Activated CD4-positive, alpha-beta T cell treated with anti-CD3 and anti-CD28 coated beads, Interleukin-2, amount 50 U/mL, for 4 hours (primary cell): ENCODE results near the gene MMP24OS.
A peak's percentile ranks its signal among the peaks of the same experiment; 100 is the strongest.
"Not testable (repeated sequence)": the region's sequence is repeated elsewhere in the genome, so short reads cannot be mapped to it uniquely, and the experiment has no call there.

ENCODE experiments used
- DNase-seq, 2 experiments: peaks; one replicate each; pipeline ENCODE4 v3.0.0-alpha.2; 2020

Gene MMP24OS

DNA sequence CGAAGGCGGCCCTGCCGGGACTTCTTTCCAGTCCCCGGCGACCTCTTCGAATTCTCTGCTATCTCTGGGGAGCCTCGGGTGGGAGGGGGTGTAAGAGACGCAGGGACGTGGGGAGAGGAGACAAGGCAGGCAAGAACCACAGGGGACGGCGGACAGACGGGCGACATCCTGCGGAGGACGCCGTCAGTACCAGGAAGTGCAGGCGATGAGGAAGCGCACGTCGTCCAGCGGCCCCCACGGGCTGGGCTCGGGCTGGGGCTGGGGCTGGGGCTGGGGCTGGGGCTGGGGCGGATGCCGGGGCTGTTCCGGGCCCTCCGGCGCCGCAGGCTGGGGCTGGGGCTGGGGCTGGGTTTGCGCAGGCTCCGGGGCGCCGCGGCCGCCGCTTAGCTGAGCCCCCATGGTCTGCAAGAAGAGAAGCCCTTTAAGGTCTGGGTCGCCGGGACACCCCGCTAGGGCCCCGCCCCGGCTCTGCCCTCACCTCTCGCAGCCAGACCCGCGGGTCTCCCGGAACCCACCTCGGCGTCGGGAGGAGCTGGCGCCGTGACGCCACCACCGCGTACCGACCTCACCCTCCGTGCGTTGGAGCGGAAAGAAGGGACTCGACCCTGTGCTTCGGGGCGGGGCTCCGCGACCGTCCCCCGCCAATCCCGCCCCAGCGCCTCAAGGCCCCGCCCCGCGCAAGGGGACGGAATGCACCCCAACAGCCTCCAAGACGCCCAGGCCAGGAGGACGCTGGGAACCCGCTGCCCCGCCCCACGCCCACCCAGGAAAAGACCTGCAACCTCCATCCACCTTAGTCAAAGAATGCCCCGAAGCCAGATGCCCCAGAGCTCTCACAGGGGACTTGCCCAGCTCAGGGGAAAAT is at the start of gene MMP24OS:
Gene MMP24OS, minus strand, starts transcription at position 592 of the 865 bp plus-strand sequence. Its CDS starts 193 bp downstream, at position 399.
- peak; percentile 81 to 82 for DNase-seq

DNA sequence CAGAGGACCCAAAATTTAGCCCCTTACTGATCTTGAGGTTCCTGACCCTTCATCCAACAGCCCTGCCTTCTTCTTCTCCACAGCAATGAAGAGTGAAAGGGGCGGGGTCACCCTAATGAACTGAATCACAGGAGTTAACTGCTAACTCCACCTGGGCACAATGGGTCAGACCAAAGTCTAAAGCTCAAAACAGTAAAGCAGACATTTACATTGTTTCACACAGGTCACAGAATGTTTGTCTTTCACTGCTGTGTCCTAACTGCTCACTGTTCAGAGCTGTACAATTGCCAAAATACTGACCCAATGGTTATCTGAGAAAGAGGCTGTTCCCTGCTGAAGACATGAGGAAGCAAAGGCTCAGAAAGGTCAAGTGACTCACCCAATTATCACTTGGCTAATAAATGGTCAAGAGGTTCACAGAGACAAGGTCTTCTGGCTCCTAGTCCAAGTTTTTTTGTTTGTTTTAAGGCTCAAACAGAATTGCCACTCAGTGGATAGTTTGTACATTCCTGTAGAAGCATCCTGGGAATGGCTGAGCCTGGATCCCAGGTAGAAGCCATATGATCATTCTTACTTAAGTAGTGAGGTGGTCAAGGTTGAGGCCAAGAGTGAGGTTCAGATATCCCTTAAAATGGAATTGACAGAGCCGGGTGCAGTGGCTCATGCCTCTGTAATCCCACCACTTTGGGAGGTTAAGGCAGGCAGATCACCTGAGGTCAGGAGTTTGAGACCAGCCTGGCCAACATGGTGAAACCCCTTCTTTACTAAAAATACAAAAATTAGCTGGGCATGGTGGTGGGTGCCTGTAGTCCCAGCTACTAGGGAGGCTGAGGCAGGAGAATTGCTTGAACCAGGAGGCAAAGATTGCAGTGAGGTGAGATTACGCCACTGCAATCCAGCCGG is 49.4 kb upstream of the MMP24OS start:
- no peak for DNase-seq

DNA sequence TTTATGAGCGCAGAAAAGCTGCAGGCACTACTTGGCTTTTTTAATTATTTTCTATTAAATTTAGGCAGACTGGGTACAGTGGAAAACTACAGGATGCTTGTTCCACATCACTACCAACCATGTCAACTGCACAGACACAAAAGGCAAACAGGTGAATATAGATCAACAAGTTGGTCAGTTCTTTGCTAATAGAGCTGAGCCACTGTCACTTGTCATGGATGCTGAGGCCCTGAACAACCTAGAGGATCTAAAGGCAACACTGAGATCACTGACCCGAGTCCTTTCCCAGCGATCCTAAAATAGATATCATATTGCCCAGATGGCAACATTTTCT is 48.8 kb upstream of the MMP24OS start:
- DNase-seq, result no peak

DNA sequence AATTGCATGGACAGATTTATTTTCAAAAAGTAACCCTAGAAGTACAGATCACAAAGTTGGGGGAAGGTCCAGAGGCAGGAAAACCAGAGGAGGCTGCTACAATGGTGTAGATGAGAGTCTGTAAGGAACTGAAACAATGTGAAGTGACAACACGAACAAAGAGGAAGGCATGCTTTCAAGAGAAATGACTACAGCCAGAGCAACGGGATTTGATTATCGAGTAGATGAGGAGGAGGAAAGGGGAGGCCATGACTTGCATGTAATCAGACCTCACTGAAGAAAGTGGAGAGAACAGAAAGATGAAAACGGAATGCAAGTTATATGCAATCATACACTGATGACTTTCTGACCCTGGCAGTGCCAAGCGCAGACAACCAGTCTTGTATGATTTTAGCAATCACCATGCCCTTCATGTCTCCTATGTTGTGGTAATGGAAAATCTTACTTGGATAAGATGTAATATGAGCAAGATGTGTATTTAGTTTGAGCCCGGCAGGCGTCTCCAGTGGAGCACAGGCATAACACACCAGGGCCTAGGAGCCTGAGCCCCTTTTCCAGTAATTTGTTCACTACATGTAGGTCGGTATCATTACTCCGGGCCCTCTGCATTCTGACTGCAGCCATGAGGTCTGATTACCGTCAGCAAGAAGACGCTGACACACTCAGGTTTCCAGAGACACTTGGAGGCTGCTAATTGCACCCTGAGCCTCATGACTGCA is 48.3 kb upstream of the MMP24OS start:
- DNase-seq, result no peak

DNA sequence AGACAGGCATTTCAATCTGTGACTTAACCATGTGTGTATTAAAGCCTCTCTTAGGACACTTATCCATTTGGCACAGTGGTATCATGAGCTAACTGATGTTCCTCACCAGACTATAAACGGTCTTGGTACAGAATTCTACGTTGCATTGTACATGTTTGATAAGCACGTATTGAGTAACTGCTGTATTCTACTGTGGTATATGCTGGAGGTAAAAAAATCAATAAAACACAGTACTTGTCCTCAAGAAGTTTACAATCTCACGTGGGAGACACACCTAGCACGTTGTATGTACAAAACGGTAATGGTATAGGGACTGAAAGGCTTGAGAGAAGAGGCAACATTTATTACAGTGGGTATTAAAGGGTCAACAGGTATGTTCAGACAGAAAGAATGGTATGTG is 47.5 kb upstream of the MMP24OS start:
- DNase-seq, result no peak

DNA sequence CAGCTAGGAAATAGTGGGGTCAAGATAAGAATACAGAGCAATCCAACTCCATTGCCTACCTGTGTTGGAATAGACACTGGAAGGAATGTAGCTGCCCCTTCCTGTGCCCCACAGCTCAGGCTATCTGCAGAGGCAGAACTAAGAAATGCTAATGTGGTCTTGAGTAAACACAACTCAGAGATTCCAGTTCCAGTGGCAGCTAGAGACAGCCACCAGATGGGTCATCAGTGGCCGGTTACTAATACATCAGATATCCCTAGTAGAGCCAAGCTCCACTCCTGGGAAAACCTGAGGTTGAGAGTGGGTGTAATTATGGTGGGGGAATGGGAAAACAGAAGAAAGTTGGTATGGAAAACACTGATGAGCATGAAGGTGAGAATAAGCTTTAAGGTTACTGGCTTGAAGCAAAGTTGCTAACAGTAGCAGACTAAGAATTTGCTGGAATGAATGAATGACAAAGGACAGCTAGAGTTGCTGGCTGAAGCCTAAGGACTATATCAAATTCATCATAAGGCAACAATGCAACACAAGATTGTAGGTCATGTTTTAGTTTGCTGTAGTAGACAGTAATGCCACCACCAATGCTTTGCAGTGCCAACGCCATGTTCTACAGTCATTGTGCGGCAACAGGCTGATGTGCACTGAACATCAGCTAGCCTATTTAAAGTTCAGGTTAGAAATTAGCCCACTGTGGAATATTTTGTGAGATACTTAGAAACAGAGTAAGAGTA is 42.6 kb upstream of the MMP24OS start:
- DNase-seq, result no peak

DNA sequence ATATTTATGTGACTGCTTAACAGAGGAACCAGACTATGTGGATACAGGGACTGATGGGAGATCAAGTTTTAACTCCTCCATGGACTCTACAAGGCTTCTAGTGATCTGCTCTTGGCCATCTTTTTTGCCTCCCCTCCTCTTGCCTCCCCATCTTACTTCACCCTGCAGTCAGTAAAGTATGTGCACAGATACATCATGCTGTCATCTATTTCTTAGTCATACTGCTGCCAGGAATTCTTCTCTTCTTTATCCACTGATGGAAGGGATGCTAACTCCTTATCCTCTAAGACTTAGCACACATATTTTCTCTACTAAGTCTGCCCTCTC is 41.9 kb upstream of the MMP24OS start:
- no peak for DNase-seq

DNA sequence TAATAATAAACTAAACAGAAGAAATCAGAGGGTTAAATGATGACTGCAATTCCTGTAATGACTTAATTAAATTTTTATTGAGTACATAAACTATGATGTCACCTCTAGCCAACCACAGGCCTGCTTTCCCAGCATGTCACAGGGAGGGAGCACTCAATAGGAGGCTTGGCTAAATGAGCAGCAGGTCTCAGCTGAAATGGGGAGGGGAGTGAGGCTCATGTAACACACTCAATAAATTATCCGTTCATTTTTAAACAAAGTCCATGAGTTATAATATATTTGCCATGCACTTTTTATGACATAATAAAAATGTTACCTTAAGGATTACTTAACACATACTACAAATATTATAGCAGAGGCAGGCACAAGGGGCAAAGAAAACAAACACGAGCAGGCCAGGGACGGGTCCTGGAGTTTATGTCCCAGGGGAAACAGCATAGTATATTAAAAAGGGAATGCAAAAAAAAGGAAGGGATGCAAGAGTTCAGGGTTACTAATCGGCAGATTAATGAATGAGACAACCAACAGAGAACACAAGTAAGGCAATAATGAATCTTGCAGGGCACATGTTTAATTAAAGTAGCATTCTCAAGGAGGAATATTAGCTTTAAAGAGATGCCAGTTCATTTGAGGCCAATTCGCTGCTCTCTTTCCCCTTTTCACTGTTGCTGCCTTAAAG is 41.4 kb upstream of the MMP24OS start:
- no peak for DNase-seq

DNA sequence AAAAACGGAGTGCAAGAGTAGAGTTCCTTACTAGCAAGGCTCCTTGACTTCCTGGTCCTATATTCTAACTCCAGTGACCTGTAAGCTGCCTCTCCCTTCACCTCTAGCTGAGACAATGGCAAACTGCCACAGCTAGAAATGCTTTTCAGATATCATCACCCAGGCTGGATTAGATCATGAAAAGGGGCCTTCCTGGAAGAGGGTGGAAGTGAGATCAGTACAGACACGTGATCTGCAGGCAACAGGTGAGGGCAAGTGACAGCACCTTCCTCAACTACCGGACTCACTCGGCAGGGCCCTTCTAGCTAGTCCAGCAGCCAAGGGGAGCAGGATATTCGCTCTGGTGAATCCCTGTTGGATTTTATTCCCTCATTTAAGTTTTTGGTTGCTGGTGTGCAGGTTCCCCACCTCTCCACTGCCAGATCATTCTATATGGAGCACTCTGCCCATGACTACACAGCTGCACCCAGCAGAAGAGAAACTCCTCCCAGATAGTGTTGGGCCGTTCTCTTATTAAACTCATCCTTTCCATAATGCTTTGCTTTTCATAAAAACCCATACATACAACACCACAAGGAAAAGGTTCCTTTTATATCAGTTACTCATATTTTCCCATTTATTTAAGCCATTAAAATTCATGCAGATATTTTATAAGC is 40.7 kb upstream of the MMP24OS start:
- DNase-seq, result no peak

DNA sequence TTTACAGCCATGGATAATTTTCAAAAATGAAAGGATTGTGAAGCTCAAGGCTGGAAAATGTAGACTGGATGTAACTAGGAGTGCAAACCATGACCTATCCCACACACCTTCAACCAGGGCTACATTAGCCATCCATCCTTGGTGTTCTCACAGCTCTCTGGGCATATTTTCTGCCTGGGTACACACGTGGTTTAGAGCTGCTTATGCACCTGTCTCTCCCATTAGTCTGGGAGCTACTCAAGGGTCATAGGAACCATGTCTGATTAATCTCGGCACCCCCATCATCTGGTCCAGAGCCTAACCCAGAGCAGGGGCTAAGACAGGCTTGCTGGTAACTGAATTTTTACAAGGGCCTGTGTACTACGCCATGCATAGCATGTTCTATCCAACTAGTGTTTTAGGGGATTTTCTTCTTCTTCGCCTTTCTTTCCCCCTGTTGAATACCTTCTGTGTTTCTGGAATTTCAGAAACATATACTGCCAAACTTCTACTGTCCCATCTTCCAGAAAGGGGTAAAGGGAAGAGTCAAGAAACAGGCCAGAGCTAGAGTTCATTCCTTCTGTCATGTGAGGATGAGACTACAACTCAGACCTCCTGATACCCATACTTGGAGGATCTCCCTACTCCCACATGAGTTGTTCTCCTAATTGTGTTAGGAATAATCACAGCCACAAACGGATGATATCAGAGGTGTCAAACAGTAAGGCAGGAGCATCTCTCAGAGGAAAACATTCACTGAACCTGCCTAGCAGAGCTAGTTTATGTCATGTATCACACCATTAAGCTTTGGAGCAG is 39.7 kb upstream of the MMP24OS start:
- DNase-seq, result no peak

DNA sequence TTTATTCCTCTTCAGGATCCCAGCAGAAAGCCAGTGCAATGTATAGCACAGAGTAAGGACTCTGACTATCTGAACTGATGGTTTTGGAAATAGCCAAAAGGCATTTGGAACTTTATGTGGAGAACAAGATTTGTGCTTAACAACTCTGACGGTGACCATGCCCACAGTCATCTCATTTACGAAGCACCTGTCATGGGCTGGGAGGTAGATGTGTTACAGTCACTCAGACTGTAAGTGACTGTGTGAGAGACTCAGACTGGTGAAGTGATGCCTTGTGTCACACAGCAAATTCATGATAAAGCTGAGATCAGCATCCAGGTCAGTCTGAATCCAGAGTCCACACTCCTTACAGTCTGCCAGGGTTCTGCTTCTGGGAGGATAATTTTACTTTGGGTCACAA is 38.2 kb upstream of the MMP24OS start:
- no peak for DNase-seq

DNA sequence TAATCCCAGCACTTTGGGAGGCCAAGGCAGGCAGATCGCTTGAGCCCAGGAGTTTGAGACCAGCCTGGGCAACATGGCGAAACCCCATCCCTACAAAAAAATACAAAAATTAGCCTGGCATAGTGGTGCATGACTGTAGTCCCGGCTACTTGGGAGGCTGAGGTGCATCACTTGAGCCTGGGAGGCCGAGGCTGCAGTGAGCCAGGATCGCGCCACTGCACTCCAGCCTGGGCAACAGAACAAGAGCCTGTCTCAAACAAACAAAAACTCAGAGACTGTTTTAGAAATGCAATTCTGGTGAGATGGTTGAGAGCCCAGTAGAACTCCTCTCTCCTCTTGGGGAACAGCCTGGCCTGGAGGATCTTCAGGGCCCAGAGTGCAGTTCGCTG is 37.7 kb upstream of the MMP24OS start:
- not testable (repeated sequence) for DNase-seq

DNA sequence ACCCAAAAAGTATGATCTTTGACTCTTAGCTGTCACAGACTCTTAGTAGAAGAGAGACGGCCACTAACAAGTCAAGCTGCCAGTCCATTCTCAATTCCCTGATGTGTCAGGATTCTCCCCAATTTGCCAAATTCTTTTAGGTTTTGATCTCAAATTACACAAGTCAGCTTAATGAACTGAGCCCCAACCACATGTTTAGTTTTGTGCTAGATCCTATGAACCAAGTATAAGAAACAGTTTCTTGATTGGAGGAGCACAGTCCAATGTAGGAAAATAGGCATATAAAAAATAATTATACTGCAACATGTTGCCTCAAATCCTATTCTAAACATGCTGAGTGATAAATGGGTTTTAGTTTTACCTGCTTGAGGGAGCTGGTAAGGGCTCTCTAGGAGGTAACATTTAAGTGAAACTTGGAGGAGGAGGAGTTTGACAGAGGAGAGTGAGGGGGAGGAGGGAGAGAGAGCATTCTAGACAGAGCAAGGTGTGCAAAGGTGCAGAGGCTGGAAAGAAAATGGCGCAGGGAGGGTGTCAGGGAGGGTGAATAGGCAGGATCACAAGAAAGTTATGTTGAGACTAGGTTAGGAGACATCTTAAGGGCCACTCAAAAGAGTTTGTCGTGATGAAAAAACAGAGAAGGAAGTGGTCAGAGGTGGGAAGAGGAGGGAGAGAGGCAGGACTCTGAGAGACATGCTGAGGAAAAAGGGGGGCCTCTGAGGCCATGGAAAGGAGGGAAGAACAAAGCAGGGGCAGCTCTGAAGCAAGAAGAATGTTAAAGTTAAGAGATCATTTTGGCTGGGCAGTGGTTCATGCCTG is 37.1 kb upstream of the MMP24OS start:
- DNase-seq, result no peak

DNA sequence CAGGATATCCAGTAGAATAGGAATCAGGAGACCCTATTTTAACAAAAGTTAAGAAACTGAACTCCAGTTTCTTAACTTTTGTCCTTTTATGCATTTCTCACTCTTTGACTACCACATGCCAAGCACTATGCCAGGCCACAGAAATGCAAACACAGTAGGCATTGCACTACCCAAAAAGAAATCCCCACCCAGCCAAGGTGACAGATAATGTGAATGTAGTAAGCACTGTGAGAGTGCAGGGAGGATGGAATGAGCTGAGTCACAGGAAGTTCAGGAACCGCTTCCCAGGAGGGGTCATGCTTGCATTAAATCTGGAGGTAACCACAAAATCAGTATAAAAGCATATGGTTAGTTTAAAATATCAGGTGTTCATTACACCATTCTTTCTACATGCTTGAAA is 34.4 kb upstream of the MMP24OS start:
- DNase-seq, result no peak

DNA sequence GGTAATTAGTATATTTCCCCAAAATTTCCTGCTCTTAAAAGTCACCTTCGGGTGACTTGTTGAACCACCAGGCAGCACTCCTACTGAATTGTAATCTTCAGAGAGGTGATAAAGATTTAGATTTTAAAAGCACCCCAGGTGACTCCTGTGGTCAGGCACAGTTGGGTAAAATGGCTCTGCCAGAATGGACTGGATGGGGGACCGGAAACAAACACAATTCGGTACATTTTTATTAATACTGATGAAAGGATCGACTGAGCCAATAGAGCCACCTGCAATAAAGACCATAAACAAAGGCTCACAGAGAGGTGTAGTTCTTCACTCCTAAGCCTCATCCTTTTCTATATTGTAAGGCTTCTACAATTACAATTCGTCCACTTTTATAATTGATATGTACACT is 33.9 kb upstream of the MMP24OS start:
- no peak for DNase-seq

DNA sequence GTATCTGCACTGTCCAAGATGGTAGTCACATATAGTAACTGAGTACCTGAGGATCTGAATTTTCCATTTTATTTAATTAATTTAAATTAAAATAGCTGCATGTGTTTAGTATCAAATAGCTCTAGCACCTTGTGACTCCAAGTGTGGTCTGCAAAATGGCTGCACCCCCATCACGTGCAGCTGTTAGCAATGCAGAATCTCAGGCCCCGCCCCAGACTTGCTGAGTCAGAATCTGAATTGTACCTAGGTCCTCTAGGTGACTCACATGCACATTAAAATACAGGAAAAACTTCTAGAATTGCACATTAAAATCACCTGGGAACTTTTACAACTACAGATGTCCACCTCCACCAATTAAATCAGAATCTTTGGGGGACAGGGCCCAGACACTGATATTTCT is 33.5 kb upstream of the MMP24OS start:
- no peak for DNase-seq

DNA sequence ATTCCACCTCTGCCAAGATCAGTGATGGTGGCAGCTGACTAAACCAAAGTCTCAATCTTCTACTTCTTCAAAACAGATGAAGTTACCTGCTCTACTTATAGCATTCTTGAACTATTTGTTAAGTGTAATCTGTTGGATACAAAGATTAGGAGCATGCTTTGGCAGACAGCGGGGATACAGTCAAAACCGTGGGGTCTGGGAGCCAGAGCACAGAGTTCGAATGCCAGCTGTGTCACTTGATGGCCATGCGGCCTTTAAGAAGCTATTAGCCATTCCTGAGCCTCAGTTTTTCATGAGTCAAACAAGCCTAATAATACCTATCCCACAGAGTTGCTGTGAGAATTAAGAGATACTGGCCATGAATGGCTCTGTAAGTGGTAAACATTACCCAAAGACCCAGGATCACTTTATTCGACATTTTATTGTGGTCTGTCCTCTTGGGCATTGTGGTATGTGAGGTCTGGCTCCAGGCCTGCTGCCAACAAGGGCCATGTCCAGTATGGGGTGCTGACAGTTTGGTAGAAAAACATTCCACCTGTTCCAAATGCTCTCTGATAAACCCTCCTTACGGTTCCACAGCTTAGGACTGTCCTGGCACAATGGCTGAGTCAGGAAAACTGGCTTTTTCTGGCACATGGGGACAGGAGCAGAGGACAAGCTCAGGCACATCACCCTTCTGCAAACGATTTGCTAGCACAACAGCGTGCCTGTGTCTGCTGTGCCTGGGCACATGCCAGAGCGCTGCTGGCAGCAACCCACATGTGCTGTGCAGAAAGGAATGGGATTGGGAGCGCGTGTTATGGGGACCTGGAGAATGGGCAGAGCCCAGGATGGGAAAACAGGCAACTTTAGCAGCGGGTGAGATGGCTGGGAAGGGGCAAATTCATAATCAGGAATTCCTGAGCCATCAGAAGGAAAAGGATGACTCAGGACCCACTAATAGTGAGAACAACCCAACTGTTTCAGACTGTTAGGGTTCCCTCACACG is 30.0 kb upstream of the MMP24OS start:
- no peak for DNase-seq

DNA sequence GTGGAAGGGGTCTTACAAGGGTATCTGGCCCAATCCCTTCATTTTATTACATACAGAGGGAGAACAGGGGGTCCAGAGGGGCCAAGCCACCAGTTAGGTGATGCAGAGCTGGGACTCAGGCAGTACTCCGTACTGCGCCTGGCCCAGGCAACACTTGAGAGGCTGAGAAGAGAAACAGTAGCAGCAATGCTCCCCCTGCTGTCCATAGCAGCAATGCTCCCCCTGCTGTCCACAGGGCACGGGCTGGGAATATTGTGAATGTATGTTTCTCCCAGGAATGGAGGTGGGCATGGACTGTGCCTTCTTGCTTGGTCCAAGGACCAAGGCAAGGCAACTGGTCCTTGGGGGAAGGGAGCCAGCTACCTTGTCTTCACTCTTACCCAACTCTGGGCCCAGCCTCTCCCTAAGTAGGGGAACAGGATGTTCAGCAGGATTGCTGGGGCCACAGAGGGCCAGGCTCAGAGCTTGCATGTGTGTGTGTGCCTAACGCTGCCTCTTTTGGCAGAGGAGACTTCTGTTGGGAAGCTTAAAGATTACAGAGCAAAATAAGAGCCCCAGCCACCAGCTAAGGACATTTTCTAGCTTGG is 29.1 kb upstream of the MMP24OS start:
- DNase-seq, result peak; percentile 16 to 23
